Adrenal gland (tissue), 12 donors: Measurements from ENCODE around the gene SVOPL. TPM values are rescaled to one million over a fixed set of nuclear protein-coding genes. Genes with fewer than 3 reads are reported as not detected.

Experiments used
- DNase-seq, 7 donors: peaks; one replicate each; pipeline ENCODE4 v3.0.0-alpha.2; 2019 to 2020
- H3K27ac ChIP-seq, 5 donors: fragments of 200-600 bp; sonication (generic) in 4 of 5; 1 replicate in 3 of 5; 2 replicates in 2 of 5; pipeline versions ENCODE4 v1.5.1 to v1.8.0; 2016 to 2020; ENCODE audit warnings: mild to moderate bottlenecking in 1 of 5
- H3K27me3 ChIP-seq: fragments of 200-600 bp; 2 replicates; pipeline ENCODE4 v1.8.0; 2021
- H3K36me3 ChIP-seq, 2 donors: fragments of 200-600 bp; replicated peaks in 1 of 2; 1 replicate in 1 of 2; 2 replicates in 1 of 2; pipeline versions ENCODE4 v1.5.1 to v1.8.0; 2018 to 2022
- H3K4me1 ChIP-seq, 2 donors: fragments of 200-600 bp; replicated peaks in 1 of 2; 1 replicate in 1 of 2; 2 replicates in 1 of 2; pipeline versions ENCODE4 v1.5.1 to v1.8.0; 2018 to 2021
- H3K4me3 ChIP-seq, 4 donors: fragments of 200-600 bp; sonication (generic) in 3 of 4; one replicate each; pipeline ENCODE4 v1.5.1; 2016 to 2018
- H3K9me3 ChIP-seq, 3 donors: fragments of 200-600 bp; sonication (generic) in 1 of 3; replicated peaks in 1 of 3; 1 replicate in 2 of 3; 2 replicates in 1 of 3; pipeline versions ENCODE4 v1.5.1 to v1.8.0; 2016 to 2021
- POLR2A ChIP-seq, 2 donors: fragments of 450-650 bp; IDR thresholded peaks; one replicate each; pipeline ENCODE4 v1.6.1; 2017; ENCODE audit warnings: antibody characterized with exemption in 2 of 2, mild to moderate bottlenecking in 2 of 2, moderate library complexity in 1 of 2
- WGBS, 4 donors: extraction: QIAGEN DNeasy Blood & Tissue Kit in 2 of 4; methylation state at CpG; one replicate each; pipeline versions ENCODE4 v1.1.5 to v1.1.7; 2013 to 2017; 5-methylcytosine and 5-hydroxymethylcytosine counted together
- intact Hi-C, 2 donors: fragments of 100-400 bp; cut with DNase I; formaldehyde crosslinking; loops; one replicate each; pipeline versions ENCODE4 v1.14.1 to v1.15.0; 2022 to 2023
- polyA plus RNA-seq, 3 donors: library from polyadenylated mRNA; stranded (reverse); fragments of 200-250 nt in 2 of 3; fragments of 350-450 nt in 1 of 3; fragmentation: Illumina TruSeq in 1 of 3; extraction: RNeasy Lipid Tissue Mini Kit (QIAGEN cat#74804) in 1 of 3; gene quantifications; one replicate each; pipeline ENCODE4 v1.2.3, GENCODE V29; 2013 to 2014
- total RNA-seq, 9 donors: library from RNA; depleted of rRNA in 4 of 9; stranded (reverse); fragments of >200 nt in 4 of 9; fragments of 120-200 nt in 1 of 9; fragmentation: NEBNext Ultra II Directional in 1 of 9; extraction: Animal tissue kit (Norgen Biotek cat#: 25700) in 1 of 9; gene quantifications; one replicate each; pipeline versions ENCODE4 v1.1.0 to v1.2.4, GENCODE V29; 2013 to 2023
- TF ChIP-seq, protein P1 (sequence below), 6 experiments: fragments of 450-650 bp in 4 of 6; fragments of 200-600 bp in 2 of 6; sonication (generic) in 1 of 6; IDR thresholded peaks; 1 replicate in 5 of 6; 2 replicates in 1 of 6; pipeline versions ENCODE4 v1.5.1 to v1.8.0; 2016 to 2021; ENCODE audit warnings: antibody characterized with exemption in 6 of 6, mild to moderate bottlenecking in 2 of 6, moderate library complexity in 1 of 6
- donor health status: healthy with polysubstance abuse.
- donor health status: Bipolar disorder and iron deficiency.
- donor health status: DM: yes; HTN: yes; CAD: no.
- donor health status: DM: no; HTN: no; CAD: no.
- donor health status: DM: no; HTN: no; CAD: no.
- donor health status: DM: yes; HTN: yes; CAD: no.

Gene SVOPL
- total and polyA plus RNA-seq, 12 donors, result 0.54 to 4.8 (median 1.5) TPM

DNA sequence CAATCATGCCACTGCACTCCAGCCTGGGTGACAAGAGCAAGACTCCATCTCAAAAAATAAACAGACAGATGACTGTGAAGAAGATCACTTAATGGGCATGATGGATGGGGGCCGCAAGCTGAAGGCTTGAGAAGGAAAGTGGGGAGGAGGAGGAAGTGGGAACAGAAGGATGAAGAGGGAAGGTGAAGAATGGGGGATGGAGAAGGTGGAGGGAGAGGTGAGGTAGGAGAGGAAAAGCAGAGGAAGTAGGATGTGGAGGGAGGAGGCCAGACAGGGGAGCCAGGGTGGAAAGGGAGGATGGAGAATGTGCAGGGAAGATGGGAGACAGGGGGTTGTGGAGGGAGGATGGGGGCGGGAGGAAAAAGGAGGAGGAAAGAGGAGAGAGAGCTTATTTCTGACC is 68.8 kb downstream of the SVOPL start:
- DNase-seq, result no peak
- TF ChIP-seq POLR2A (IDR thresholded peaks at IDR 0.05), result no peak
- TF ChIP-seq, protein P1, sequence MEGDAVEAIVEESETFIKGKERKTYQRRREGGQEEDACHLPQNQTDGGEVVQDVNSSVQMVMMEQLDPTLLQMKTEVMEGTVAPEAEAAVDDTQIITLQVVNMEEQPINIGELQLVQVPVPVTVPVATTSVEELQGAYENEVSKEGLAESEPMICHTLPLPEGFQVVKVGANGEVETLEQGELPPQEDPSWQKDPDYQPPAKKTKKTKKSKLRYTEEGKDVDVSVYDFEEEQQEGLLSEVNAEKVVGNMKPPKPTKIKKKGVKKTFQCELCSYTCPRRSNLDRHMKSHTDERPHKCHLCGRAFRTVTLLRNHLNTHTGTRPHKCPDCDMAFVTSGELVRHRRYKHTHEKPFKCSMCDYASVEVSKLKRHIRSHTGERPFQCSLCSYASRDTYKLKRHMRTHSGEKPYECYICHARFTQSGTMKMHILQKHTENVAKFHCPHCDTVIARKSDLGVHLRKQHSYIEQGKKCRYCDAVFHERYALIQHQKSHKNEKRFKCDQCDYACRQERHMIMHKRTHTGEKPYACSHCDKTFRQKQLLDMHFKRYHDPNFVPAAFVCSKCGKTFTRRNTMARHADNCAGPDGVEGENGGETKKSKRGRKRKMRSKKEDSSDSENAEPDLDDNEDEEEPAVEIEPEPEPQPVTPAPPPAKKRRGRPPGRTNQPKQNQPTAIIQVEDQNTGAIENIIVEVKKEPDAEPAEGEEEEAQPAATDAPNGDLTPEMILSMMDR (IDR thresholded peaks at IDR 0.05), result no peak
- intact Hi-C loops, result no loop called here
- no peak overlapping the region for H3K27ac ChIP-seq
- no peaks in the 10 kb centered on the region for H3K9me3 ChIP-seq
- no peaks in the 10 kb centered on the region for H3K4me1 ChIP-seq
- no peaks in the 10 kb centered on the region for H3K36me3 ChIP-seq
- no peak overlapping the region for H3K4me3 ChIP-seq
- WGBS, 4 donors, result 78 to 100% (median 83%) methylated on average over 2 of the region's 2 CpGs
- H3K27me3 ChIP-seq, result no peaks in the 10 kb centered on the region

DNA sequence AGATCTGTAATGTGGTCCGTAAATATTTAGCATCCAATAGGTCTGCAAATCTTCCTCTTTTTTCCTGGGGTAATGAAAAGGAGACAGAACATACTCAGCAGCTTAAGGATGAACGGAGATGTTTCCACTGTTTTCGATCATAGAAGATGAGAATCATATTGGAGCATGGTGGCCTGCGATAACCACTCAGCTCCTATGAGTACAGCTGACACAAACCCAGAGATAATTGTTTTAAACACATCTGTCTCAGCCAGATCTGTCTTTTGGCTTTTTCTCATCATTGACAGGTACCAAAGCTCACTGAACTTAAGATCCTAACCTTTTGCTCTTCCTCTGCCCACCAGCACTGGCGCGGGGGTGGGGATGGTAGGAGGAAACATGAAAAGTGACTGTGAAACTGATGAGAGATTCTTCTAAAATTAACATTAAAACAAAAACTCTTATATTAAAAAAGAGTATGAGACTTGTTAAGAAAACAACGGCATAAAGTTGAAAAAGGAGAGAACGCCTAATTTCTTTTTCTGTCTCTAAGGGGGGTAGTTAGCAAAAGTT is 71.0 kb downstream of the SVOPL start:
- TF ChIP-seq POLR2A (IDR thresholded peaks at IDR 0.05), result no peak
- TF ChIP-seq, protein P1 (IDR thresholded peaks at IDR 0.05), result no peak
- no peak for DNase-seq
- intact Hi-C loops, result no loop called here
- Histone ChIP-seq H3K9me3 (no peaks in the 10 kb centered on the region), H3K36me3 (no peaks in the 10 kb centered on the region), H3K4me1 (no peaks in the 10 kb centered on the region), H3K4me3 (no peak overlapping the region), H3K27ac (no peak overlapping the region), H3K27me3 (no peaks in the 10 kb centered on the region)
- WGBS, 4 donors, result 93 to 96% (median 94%) methylated on average over 8 of the region's 8 CpGs

DNA sequence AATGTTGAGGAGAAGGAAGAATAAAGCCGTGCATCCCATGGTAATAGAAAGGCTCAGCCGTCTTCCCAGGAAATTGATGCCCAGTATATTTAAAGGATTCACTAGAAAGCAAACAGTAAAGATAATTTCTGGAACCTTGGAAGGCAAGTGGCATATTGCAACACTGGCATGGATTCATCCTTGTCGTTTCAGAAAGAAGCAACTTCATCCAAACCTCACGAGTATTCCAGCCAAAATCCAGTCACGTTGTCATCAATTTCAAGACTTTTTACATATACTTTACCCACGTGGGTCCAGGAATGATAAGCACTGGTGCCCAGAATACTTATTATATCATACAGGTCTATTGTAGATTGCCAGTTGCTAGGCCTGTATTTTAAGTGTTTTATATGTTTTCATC is 73.8 kb downstream of the SVOPL start:
- Histone ChIP-seq H3K27me3 (no peaks in the 10 kb centered on the region), H3K27ac (no peak overlapping the region), H3K4me3 (no peak overlapping the region), H3K4me1 (no peaks in the 10 kb centered on the region), H3K9me3 (no peaks in the 10 kb centered on the region), H3K36me3 (no peaks in the 10 kb centered on the region)
- TF ChIP-seq POLR2A (IDR thresholded peaks at IDR 0.05), result no peak
- TF ChIP-seq, protein P1 (IDR thresholded peaks at IDR 0.05), result no peak
- intact Hi-C loops, result no loop called here
- DNase-seq, result peak in 2 of 7 donors; percentile 20 to 39
- 60 to 67% (median 62%) methylated on average over 6 of the region's 6 CpGs for WGBS, 4 donors

DNA sequence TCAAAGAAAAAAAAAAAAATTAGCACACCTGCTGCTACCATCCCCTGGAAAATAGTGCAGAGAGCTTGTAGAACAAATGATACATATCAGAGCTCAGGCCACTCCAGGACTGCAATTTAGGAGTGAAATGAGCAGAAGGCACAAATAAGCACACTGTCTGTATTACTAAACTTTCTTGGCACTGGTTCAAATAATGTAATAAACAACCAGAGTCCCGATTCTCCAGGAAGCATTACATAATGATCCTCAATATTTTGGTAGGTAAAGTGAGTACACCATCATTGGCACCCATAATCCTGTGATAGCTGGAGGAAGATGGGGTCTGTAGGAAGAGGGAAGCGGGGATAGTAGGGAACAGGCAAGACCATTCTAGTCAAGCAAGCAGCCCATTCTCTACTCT is 74.3 kb downstream of the SVOPL start:
- Histone ChIP-seq H3K27ac (no peak overlapping the region), H3K36me3 (no peaks in the 10 kb centered on the region), H3K27me3 (no peaks in the 10 kb centered on the region), H3K9me3 (no peaks in the 10 kb centered on the region), H3K4me3 (no peak overlapping the region), H3K4me1 (no peaks in the 10 kb centered on the region)
- intact Hi-C loops, result no loop called here
- WGBS, 4 donors, result 53 to 58% (median 53%) methylated on average over 2 of the region's 2 CpGs
- TF ChIP-seq, protein P1 (IDR thresholded peaks at IDR 0.05), result no peak
- no peak for TF ChIP-seq POLR2A (IDR thresholded peaks at IDR 0.05)
- DNase-seq, result peak in 1 of 7 donors; percentile 11
